ENCODE data around the gene JADE2. TPM values are rescaled to one million over a fixed set of nuclear protein-coding genes. Genes with fewer than 3 reads are reported as not detected.

JADE2 gene
- total and polyA plus RNA-seq, 2 donors = 11.8 to 14.1 TPM

DNA sequence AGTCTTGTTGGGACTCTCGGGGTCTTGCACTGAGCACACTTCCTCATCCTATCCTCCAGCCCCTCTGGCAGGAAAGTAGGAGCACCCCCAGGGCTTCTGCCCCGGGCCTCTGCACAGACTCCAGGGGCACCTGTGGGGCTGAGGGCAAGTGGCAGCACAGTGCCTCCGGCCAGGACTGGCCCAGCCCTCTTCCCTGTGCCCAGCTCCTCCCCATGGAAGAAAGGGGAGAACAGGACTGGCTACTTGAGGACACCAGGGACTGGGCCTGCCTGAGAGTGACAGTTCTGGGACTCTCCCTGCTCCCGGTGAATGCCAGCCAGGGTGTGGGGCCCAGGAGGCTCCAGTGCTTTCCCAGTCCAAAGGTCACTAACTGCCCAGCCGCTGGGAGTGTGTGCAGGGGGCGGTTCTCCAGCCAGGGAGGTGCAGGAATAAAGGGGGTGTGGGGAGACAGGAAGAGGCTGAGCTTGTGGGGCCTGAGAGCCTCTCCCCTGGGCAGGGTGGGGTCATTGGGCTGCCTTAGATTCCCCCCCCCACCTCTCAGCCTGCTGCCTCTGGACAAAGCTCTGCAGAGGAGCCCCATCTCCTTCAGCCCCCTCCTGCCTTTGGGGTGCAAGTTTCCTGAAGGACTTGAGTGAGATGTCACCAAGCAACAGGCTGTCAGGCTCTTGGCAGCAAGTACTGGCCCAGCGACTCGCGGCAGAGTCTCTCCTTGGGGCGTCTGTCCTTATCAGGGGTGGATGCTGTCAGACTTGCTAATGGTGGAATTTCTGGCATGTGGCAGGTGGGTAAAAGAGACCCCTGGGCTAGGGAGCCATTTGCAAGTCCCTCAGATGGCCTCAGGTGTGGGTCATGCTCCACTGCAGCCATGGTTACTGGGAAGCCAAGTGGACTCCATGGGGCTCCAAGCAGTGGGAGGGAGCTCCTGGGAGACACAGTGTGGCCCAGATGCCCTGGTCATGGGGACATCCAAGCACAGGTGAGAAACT, 19.1 kb upstream of the JADE2 start:
- no peak overlapping the region for H3K27ac ChIP-seq (ENCODE audit: low read depth in 1 of 2, low read length in 1 of 2)
- peaks cover 12 to 29% of the 10 kb centered on the region in 2 donors for H3K4me1 ChIP-seq (ENCODE audit: control insufficient read depth in 2 of 2, insufficient read depth in 2 of 2, low read length in 2 of 2)
- no peaks in the 10 kb centered on the region for H3K27me3 ChIP-seq (ENCODE audit: control insufficient read depth in 2 of 2, insufficient read depth in 1 of 2, low read length in 1 of 2)
- 86% methylated on average over 10 of the region's 10 CpGs for WGBS
- no peaks in the 10 kb centered on the region for H3K9me3 ChIP-seq (ENCODE audit: control insufficient read depth in 2 of 2, insufficient read depth in 1 of 2, low read length in 1 of 2)
- no peak for DNase-seq (ENCODE audit: low read depth in 6 of 9, low spot score in 9 of 9)
- H3K36me3 ChIP-seq (ENCODE audit: control insufficient read depth in 2 of 2, insufficient read depth in 2 of 2, low read length in 1 of 2) = no peaks in the 10 kb centered on the region
- no peak overlapping the region for H3K4me3 ChIP-seq (ENCODE audit: low read length in 2 of 2)

DNA sequence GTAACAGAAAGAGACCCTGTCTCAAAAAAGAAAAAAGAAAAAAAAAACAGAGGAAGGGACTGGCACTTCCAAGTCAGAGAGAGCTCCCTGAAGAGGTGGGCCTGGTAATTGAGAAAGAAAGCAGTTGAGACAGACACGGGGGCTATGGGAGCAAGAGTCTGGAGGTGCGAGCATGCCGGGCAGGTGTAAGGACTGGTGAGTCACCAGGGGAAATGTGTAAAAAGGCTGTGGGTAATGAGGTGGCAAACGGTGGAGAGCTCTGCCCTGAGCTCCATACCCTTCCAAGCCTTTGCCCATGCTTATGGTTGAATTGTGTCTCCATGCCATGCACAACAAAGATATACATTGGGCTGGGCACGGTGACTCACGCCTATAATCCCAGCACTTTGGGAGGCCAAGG, 18.0 kb upstream of the JADE2 start:
- Histone ChIP-seq H3K9me3 (ENCODE audit: control insufficient read depth in 2 of 2, insufficient read depth in 1 of 2, low read length in 1 of 2) (no peaks in the 10 kb centered on the region), H3K4me1 (ENCODE audit: control insufficient read depth in 2 of 2, insufficient read depth in 2 of 2, low read length in 2 of 2) (peaks cover 12 to 23% of the 10 kb centered on the region in 2 donors), H3K27ac (ENCODE audit: low read depth in 1 of 2, low read length in 1 of 2) (no peak overlapping the region), H3K4me3 (ENCODE audit: low read length in 2 of 2) (no peak overlapping the region), H3K27me3 (ENCODE audit: control insufficient read depth in 2 of 2, insufficient read depth in 1 of 2, low read length in 1 of 2) (no peaks in the 10 kb centered on the region), H3K36me3 (ENCODE audit: control insufficient read depth in 2 of 2, insufficient read depth in 2 of 2, low read length in 1 of 2) (no peaks in the 10 kb centered on the region)
- DNase-seq (ENCODE audit: low read depth in 6 of 9, low spot score in 9 of 9) = no peak
- WGBS = 92% methylated on average over 6 of the region's 6 CpGs

GRCh38 chr5:134508521-134509195, 16.8 kb upstream of the JADE2 start:
- no peaks in the 10 kb centered on the region for H3K27me3 ChIP-seq (ENCODE audit: control insufficient read depth in 2 of 2, insufficient read depth in 1 of 2, low read length in 1 of 2)
- no peak overlapping the region for H3K27ac ChIP-seq (ENCODE audit: low read depth in 1 of 2, low read length in 1 of 2)
- no peak overlapping the region for H3K4me3 ChIP-seq (ENCODE audit: low read length in 2 of 2)
- no peaks in the 10 kb centered on the region for H3K36me3 ChIP-seq (ENCODE audit: control insufficient read depth in 2 of 2, insufficient read depth in 2 of 2, low read length in 1 of 2)
- 98% methylated on average over 8 of the region's 8 CpGs for WGBS
- DNase-seq (ENCODE audit: low read depth in 6 of 9, low spot score in 9 of 9) = no peak
- H3K4me1 ChIP-seq (ENCODE audit: control insufficient read depth in 2 of 2, insufficient read depth in 2 of 2, low read length in 2 of 2) = peaks cover 7 to 15% of the 10 kb centered on the region in 2 donors
- no peaks in the 10 kb centered on the region for H3K9me3 ChIP-seq (ENCODE audit: control insufficient read depth in 2 of 2, insufficient read depth in 1 of 2, low read length in 1 of 2)

- peaks cover 2 to 7% of the 10 kb centered on the region in 2 donors for H3K4me1 ChIP-seq (ENCODE audit: control insufficient read depth in 2 of 2, insufficient read depth in 2 of 2, low read length in 2 of 2)
- no peak overlapping the region for H3K4me3 ChIP-seq (ENCODE audit: low read length in 2 of 2)
- no peak overlapping the region for H3K27ac ChIP-seq (ENCODE audit: low read depth in 1 of 2, low read length in 1 of 2)
- H3K27me3 ChIP-seq (ENCODE audit: control insufficient read depth in 2 of 2, insufficient read depth in 1 of 2, low read length in 1 of 2) = no peaks in the 10 kb centered on the region
- H3K36me3 ChIP-seq (ENCODE audit: control insufficient read depth in 2 of 2, insufficient read depth in 2 of 2, low read length in 1 of 2) = no peaks in the 10 kb centered on the region
- no peak for DNase-seq (ENCODE audit: low read depth in 6 of 9, low spot score in 9 of 9)
- 97% methylated on average over 13 of the region's 13 CpGs for WGBS
- H3K9me3 ChIP-seq (ENCODE audit: control insufficient read depth in 2 of 2, insufficient read depth in 1 of 2, low read length in 1 of 2) = no peaks in the 10 kb centered on the region
Measured at GRCh38 chr5:134509308-134510040, 16.0 kb upstream of the JADE2 start.

GRCh38 chr5:134510970-134511795, 14.3 kb upstream of the JADE2 start:
- Histone ChIP-seq H3K9me3 (ENCODE audit: control insufficient read depth in 2 of 2, insufficient read depth in 1 of 2, low read length in 1 of 2) (no peaks in the 10 kb centered on the region), H3K4me1 (ENCODE audit: control insufficient read depth in 2 of 2, insufficient read depth in 2 of 2, low read length in 2 of 2) (peaks cover 0 to 4% of the 10 kb centered on the region in 2 donors), H3K4me3 (ENCODE audit: low read length in 2 of 2) (no peak overlapping the region), H3K36me3 (ENCODE audit: control insufficient read depth in 2 of 2, insufficient read depth in 2 of 2, low read length in 1 of 2) (no peaks in the 10 kb centered on the region), H3K27ac (ENCODE audit: low read depth in 1 of 2, low read length in 1 of 2) (no peak overlapping the region), H3K27me3 (ENCODE audit: control insufficient read depth in 2 of 2, insufficient read depth in 1 of 2, low read length in 1 of 2) (no peaks in the 10 kb centered on the region)
- DNase-seq (ENCODE audit: low read depth in 6 of 9, low spot score in 9 of 9) = peak in 1 of 9 donors; percentile 38
- WGBS = 83% methylated on average over 9 of the region's 9 CpGs

DNA sequence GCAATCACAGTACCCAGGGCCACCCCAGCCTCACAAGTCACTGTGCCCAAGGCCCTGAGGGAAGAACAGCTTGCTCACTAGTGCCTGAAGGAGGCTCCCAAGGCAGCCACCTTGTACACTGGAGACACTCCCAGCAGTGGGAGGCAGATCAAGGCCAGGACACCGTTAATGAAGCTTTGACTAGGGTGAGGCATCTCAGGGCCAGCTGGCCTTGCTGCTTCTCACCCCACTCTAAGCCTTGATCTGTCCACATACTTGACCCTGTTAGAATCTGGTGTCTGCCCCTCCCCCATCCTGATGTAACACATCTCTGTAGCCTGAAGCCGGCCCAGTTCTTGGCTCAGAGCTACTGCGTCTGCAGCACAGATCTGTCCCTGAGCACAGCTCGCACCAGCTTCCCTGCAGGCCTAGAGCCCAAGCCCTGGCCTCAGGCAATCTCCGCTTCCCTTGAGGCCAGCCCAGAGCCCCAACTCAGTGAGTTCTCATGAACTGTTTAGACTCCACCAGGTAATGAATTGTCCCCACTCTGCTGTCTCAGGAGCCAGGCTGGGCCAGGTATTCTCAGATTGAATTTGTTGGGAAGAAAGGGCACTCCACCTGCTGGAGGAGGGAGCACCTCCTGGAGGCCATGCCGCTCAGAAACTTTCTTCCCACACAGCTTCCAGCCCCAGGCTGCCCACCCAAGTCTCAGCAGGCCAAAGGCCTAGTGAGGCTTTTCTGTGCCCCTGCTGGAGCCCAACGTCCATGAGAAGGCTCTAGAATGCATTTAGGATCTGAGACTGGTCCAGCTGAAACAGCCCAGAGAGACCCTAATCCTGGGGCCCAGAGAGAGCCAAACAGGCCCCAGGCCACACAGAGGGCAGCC, 13.4 kb upstream of the JADE2 start:
- no peak for DNase-seq (ENCODE audit: low read depth in 6 of 9, low spot score in 9 of 9)
- H3K4me3 ChIP-seq (ENCODE audit: low read length in 2 of 2) = no peak overlapping the region
- H3K27ac ChIP-seq (ENCODE audit: low read depth in 1 of 2, low read length in 1 of 2) = no peak overlapping the region
- H3K4me1 ChIP-seq (ENCODE audit: control insufficient read depth in 2 of 2, insufficient read depth in 2 of 2, low read length in 2 of 2) = peaks cover 0 to 4% of the 10 kb centered on the region in 2 donors
- no peaks in the 10 kb centered on the region for H3K9me3 ChIP-seq (ENCODE audit: control insufficient read depth in 2 of 2, insufficient read depth in 1 of 2, low read length in 1 of 2)
- WGBS = 90% methylated on average over 7 of the region's 7 CpGs
- no peaks in the 10 kb centered on the region for H3K36me3 ChIP-seq (ENCODE audit: control insufficient read depth in 2 of 2, insufficient read depth in 2 of 2, low read length in 1 of 2)
- no peaks in the 10 kb centered on the region for H3K27me3 ChIP-seq (ENCODE audit: control insufficient read depth in 2 of 2, insufficient read depth in 1 of 2, low read length in 1 of 2)

DNA sequence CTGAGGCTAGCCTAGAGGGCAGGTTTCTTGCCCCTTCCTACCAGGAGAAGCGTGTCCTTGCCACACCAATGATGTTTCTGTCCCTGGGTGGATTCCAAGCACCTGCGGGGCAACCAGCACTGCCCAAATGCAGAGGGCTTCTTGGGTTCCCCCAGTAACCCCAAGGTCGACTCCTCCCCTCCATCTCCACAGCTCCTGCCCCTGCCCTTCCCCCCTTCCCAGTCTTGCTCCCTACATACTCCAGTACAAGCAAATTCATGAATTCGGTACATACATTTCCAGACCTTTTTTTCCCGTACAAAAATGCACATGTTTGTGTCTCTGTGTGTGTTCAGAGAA, 12.8 kb upstream of the JADE2 start:
- no peaks in the 10 kb centered on the region for H3K27me3 ChIP-seq (ENCODE audit: control insufficient read depth in 2 of 2, insufficient read depth in 1 of 2, low read length in 1 of 2)
- H3K36me3 ChIP-seq (ENCODE audit: control insufficient read depth in 2 of 2, insufficient read depth in 2 of 2, low read length in 1 of 2) = no peaks in the 10 kb centered on the region
- H3K4me3 ChIP-seq (ENCODE audit: low read length in 2 of 2) = no peak overlapping the region
- no peak for DNase-seq (ENCODE audit: low read depth in 6 of 9, low spot score in 9 of 9)
- peaks cover 0 to 4% of the 10 kb centered on the region in 2 donors for H3K4me1 ChIP-seq (ENCODE audit: control insufficient read depth in 2 of 2, insufficient read depth in 2 of 2, low read length in 2 of 2)
- 95% methylated on average over 5 of the region's 5 CpGs for WGBS
- H3K9me3 ChIP-seq (ENCODE audit: control insufficient read depth in 2 of 2, insufficient read depth in 1 of 2, low read length in 1 of 2) = no peaks in the 10 kb centered on the region
- H3K27ac ChIP-seq (ENCODE audit: low read depth in 1 of 2, low read length in 1 of 2) = no peak overlapping the region

- Histone ChIP-seq H3K4me3 (ENCODE audit: low read length in 2 of 2) (no peak overlapping the region), H3K4me1 (ENCODE audit: control insufficient read depth in 2 of 2, insufficient read depth in 2 of 2, low read length in 2 of 2) (peaks cover 0 to 4% of the 10 kb centered on the region in 2 donors), H3K27ac (ENCODE audit: low read depth in 1 of 2, low read length in 1 of 2) (no peak overlapping the region), H3K36me3 (ENCODE audit: control insufficient read depth in 2 of 2, insufficient read depth in 2 of 2, low read length in 1 of 2) (no peaks in the 10 kb centered on the region), H3K9me3 (ENCODE audit: control insufficient read depth in 2 of 2, insufficient read depth in 1 of 2, low read length in 1 of 2) (no peaks in the 10 kb centered on the region), H3K27me3 (ENCODE audit: control insufficient read depth in 2 of 2, insufficient read depth in 1 of 2, low read length in 1 of 2) (no peaks in the 10 kb centered on the region)
- 97% methylated on average over 5 of the region's 5 CpGs for WGBS
- no peak for DNase-seq (ENCODE audit: low read depth in 6 of 9, low spot score in 9 of 9)
Measured at GRCh38 chr5:134515801-134516200, 9.7 kb upstream of the JADE2 start.
